8988T (cell line): Measurements from ENCODE around the gene ARHGAP24.

Experiments used
- DNase-seq: peaks from one replicate; pipeline ENCODE4 v3.0.0; 2011

Gene ARHGAP24

DNA sequence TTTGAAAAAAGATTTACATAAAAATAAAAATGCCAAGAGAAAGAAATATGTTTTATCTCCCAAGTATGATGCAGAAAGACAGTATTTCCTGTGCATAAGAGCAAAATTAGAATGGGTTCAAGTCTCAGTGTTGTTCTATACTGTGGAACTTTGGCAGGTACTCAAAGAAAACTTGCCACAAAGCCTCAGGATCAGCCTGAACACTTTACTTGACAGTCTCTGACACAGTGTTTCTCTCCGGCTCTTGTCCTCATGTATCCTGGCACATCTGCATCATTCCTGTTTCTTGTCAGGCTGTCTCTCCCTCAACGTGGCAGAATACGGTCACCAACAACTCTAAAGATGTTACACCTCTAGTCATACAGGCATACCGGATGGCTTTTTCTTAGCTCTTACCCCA is 273.7 kb downstream of the ARHGAP24 start:
- no peak for DNase-seq

DNA sequence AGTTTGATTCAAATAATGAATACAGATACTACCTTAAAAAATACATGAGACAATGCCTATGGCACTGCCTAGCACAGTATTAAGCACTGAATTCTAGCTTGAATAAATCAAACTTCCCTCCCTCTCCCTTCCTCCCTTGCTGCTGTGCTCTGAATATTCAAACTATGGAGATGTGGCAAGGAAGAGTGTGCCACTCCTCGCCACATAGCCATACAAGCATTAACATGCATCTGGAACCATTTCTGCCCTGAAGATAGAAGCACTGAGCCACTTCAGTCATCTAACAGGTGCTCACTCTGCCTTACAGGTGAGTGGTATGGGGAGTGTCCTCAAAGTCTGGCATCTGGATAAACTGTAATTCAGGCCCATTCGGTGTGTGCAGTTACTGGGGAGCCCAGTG is 276.9 kb downstream of the ARHGAP24 start:
- no peak for DNase-seq

GRCh38 chr4:85755285-85755684 is 280.3 kb downstream of the ARHGAP24 start:
- DNase-seq: no peak

DNA sequence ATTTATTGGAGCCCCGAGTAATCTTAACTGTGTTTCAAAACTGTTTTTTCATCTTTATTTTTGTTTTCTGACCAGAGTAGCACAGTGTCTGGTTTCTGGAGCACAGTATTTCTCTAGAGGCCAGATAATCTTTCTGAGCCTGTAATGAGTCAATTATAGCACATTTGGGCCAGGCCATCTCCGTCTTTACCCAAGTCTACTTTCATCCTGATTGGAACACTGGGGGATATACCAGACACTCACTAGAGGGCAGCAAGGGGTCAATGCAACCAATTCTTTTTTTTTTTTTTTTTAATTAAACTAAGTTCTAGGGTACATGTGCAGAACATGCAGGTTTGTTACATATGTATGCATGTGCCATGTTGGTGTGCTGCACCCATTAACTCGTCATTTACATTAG is 282.0 kb downstream of the ARHGAP24 start:
- DNase-seq: no peak

GRCh38 chr4:85759388-85759787 is 284.4 kb downstream of the ARHGAP24 start:
- no peak for DNase-seq

GRCh38 chr4:85760511-85760910 is 285.6 kb downstream of the ARHGAP24 start:
- no peak for DNase-seq

GRCh38 chr4:85761803-85762528 is 287.0 kb downstream of the ARHGAP24 start:
- no peak for DNase-seq

GRCh38 chr4:85762529-85762871 is 287.6 kb downstream of the ARHGAP24 start:
- DNase-seq: no peak

DNA sequence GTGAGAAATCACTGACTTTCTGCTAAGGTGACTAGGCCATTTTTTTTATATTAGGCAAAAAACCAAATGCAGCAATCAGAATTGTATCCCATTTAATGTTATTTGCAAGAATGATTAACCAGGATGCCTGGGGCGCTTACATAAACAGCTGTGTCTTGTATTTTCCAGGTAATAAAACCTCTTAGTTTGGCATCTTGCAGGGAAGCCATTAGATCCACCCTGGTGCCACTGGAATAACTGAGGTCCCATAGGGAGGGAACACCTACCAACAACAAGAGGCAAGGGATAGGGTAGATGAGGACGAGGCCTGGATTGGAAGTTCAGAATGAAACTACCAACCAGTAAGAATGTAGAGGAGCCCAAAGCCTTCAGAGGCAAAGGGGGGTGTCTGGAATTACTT is 288.3 kb downstream of the ARHGAP24 start:
- DNase-seq: no peak

- DNase-seq: no peak
Observed at GRCh38 chr4:85767649-85768048, 292.7 kb downstream of the ARHGAP24 start.

DNA sequence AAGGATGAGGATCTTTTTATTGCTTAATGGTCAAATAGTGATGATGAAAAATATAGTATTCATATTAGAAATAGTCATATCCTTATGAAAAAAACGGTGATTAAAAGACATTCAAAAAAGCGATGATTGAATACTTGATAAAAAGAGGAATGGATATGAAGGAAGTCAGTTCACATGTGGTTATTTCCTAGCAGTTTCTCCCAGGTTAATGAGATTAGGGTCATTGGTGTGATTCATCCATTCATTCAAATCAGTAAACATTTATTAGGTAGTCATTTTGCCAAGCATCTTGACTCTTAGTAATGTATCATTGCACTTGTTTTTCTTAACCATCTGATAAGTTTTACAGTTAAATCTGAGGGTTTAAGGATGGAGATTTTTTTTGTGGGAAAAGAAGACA is 294.1 kb downstream of the ARHGAP24 start:
- no peak for DNase-seq

GRCh38 chr4:85772470-85772869 is 297.5 kb downstream of the ARHGAP24 start:
- no peak for DNase-seq

DNA sequence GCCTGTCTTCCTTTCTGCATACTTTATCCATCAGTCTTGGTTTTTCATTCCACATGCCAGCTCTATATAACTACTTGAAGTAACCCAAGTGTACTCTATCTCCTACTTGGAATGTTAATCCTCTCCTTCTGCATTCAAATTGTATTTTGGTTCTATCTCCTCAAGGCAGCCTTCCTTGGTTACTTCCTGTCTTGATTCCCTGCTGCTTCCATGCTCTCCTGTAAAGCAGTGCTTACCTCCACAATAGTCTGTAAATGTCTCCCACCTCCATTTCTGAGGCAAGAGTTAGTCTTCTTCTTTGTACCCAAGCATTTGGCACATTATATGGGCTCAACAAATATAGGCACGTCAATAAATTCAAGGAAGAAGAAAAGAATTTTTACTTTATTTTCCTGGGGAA is 298.4 kb downstream of the ARHGAP24 start:
- no peak for DNase-seq

- DNase-seq: no peak
Observed at GRCh38 chr4:85774000-85774399, 299.1 kb downstream of the ARHGAP24 start.

- DNase-seq: no peak
Observed at GRCh38 chr4:85774489-85774888, 299.5 kb downstream of the ARHGAP24 start.

DNA sequence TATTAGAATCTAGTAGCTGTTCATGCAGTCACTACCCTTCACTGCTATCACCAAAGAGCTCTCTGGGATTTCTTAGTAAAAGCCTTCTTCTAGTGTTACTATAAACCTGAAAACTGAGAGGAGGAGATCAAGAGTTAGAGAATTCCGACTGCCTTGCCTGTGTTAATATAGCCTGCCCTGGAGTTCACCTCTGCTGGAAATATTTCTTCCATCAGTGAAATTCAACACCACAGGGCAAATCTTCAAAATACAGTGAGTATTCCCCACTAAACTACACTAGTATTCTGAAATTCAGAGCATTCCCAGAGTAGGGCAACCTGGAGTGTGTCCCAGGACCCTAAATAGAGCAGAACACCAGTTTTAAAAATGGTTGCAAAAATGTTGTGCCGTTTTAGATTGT is 301.1 kb downstream of the ARHGAP24 start:
- DNase-seq: no peak

DNA sequence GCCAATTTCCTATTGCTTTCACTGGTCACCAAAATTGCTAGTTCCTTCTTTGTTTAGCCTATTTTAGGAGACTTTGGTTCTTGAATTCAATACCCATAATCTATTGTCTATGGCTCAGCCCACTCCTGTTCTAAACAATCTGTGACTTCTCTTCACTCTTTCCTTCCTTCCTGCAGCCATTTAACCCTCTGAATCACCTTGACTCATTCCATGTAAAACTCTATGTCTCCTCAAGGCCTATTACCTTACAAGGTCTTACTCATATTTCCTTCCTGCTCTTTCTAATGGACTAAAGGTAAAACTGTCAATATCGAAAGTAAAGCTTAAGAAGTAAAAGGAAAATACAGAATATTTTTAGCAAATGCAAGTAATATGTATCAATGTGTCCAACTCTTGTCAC is 301.6 kb downstream of the ARHGAP24 start:
- no peak for DNase-seq

DNA sequence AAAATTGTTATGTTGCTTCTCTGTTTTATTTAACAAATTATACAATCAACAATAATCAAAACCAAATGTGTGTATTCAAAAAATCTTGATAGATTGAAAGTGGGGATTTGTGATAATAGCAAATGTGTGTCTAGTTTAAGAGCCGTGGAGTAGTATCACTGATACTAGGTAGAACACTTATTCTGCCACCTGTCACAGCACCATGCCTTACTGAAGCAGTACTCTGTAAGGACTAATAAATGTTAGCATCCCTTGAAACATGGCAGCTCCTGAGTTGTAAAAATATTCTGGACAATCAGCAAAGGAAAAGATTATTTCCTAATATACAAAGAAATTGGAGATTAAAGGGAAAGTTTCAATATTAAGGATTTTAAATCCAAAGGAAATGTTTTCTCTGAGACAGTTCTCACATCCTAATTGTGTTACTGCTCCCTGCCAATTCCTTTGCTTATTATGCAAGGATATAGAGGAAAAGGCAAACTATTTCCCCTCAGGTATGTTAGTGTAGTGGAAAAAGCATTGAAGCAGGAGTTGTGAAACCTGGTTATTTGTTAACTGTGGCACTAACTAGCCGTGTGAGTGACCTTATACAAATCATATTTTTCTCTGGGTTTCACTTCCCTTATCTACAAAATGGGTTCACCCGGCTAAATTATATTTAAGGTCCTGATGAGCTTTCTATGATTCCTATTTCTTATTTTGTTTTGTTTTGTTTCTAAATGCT is 303.1 kb downstream of the ARHGAP24 start:
- DNase-seq: no peak

DNA sequence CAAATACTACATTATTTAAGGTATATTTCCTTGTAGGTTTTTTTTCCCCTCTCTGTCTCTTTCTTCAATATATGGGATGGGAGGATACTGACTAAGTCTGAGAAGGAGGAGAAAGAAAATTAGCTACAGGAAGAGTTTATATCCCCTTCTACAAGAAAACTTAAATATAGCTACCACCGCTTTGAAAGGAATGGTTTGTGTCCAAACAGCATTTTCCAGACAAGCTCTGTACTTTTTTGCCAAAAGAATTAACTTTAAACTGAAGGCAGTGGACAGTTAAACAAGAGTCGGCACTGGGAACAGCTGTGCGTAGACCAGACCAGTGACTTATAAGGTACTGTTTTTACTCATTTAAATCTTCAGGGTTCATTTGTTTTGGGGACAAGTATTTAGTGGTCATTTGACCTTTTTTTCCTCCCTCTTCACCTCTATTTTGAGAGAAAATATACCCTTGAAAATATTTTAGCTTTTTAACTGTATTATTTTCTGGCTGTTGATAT is 303.7 kb downstream of the ARHGAP24 start:
- no peak for DNase-seq

DNA sequence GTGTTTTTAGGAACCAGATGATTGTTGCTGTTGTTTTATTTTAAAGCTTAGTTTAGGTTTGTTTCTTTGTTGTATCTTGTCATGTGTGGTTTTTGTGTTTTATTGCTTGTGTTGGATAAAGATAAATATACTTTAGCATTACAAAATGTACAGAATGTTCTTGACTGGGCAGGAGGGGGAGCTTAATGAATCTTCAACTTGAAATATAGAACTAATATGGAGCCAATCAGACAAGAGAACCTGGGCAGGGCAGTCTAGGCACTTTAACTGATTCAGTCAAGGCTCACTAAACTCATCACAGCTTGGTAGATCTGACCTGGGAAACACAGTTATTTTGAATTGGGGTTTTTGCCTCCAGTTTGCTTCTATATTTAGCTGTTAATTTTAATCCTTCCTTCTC is 304.2 kb downstream of the ARHGAP24 start:
- no peak for DNase-seq

DNA sequence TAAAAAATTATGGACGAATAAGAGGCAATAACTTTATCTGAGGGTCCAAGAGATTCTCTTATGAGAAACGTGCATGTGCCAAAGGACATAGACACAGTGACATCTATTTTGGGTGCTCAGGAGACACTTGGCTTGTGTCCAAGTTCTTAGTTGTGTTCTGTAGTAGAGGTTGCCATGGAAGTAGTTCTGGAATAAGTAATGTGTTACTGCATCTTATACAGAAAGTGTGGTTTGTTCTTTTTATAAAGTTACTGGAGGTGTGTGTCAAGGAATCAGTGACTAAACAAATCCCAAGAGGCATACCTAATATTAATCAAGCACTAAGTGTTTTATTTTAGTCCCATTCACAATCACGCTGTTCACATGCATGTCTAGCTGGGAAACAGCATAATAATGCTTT is 305.7 kb downstream of the ARHGAP24 start:
- no peak for DNase-seq

- no peak for DNase-seq
Observed at GRCh38 chr4:85783483-85783882, 308.5 kb downstream of the ARHGAP24 start.

DNA sequence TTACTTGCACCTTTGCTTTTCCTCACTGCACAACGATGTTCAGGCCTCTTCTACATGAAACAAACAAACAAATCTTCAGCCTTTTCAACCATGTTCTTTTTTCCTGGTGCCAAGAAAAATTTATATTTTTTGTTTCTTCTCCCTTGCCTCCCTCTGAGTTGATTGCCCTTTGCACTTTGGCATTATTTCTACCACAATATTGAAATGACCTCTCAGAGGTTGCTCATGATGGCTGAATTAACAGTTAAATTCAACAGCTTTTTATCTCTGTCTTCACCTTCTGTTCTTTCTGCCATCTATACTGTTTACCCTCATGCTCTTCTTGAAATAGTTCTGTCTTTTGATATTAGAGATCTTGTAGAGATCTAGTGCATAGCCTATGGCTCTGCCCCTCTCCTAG is 308.9 kb downstream of the ARHGAP24 start:
- no peak for DNase-seq

GRCh38 chr4:85784348-85784747 is 309.4 kb downstream of the ARHGAP24 start:
- no peak for DNase-seq

GRCh38 chr4:85784947-85785346 is 310.0 kb downstream of the ARHGAP24 start:
- no peak for DNase-seq
